GM12878 (cell line): ENCODE measurements around the gene TMSB10. TPM values are rescaled to one million over a fixed set of nuclear protein-coding genes. Genes with fewer than 3 reads are reported as not detected.

Source experiments
- BACH1 ChIP-seq: fragments of 450-650 bp; IDR thresholded peaks from 2 replicates; pipeline ENCODE4 v1.6.1; 2017; ENCODE audit warnings: mild to moderate bottlenecking, borderline replicate concordance
- CBFB ChIP-seq: IDR thresholded peaks from 2 replicates; pipeline ENCODE4 v1.6.1; 2016; ENCODE audit warnings: antibody characterized with exemption, low read depth
- CBX3 ChIP-seq: fragments of 200-600 bp; sonication (generic); IDR thresholded peaks from 2 replicates; pipeline ENCODE4 v1.6.1; 2016; ENCODE audit warnings: low read depth, borderline replicate concordance
- CREM ChIP-seq: IDR thresholded peaks from 2 replicates; pipeline ENCODE4 v1.6.1; 2014; ENCODE audit warnings: antibody characterized with exemption, low read depth
- E2F4 ChIP-seq: IDR thresholded peaks from 2 replicates; pipeline ENCODE4 v1.6.1; 2012; ENCODE audit warnings: low read depth, low read length, improper control_type of control experiment
- ELK1 ChIP-seq: IDR thresholded peaks from 2 replicates; pipeline ENCODE4 v1.6.1; 2012; ENCODE audit warnings: low read depth, low read length, improper control_type of control experiment
- GATAD2B ChIP-seq: fragments of 450-650 bp; conservative IDR thresholded peaks from 2 replicates; pipeline ENCODE4 v1.6.1; 2017; ENCODE audit warnings: low read depth, mild to moderate bottlenecking, moderate library complexity
- HCFC1 ChIP-seq: fragments of 150-350 bp; IDR thresholded peaks from 2 replicates; pipeline ENCODE4 v1.6.1; 2014; ENCODE audit warnings: low read length
- HSF1 ChIP-seq: fragments of 150-350 bp; IDR thresholded peaks from 2 replicates; pipeline ENCODE4 v1.6.1; 2014; ENCODE audit warnings: mild to moderate bottlenecking, low read depth, low read length
- IRF5 ChIP-seq: fragments of 450-650 bp; IDR thresholded peaks from 2 replicates; pipeline ENCODE4 v1.6.1; 2017; ENCODE audit warnings: borderline replicate concordance
- KDM1A ChIP-seq: fragments of 200-600 bp; sonication (generic); IDR thresholded peaks from 2 replicates; pipeline ENCODE4 v1.6.1; 2016; ENCODE audit warnings: borderline replicate concordance
- MYB ChIP-seq: fragments of 150-350 bp; IDR thresholded peaks from 2 replicates; pipeline ENCODE4 v1.6.1; 2014; ENCODE audit warnings: mild to moderate bottlenecking, low read depth, low read length, borderline replicate concordance
- MYC ChIP-seq: IDR thresholded peaks from 2 replicates; pipeline ENCODE4 v1.6.1; 2011; ENCODE audit warnings: mild to moderate bottlenecking, low read length, moderate library complexity, inconsistent platforms; ENCODE audit not compliant: insufficient read depth, insufficient replicate concordance, insufficient read length, severe bottlenecking
- NR2C1 ChIP-seq: fragments of 450-650 bp; IDR thresholded peaks from 2 replicates; pipeline ENCODE4 v1.6.1; 2017; ENCODE audit warnings: antibody characterized with exemption, mild to moderate bottlenecking, moderate library complexity
- NR2C2 ChIP-seq: IDR thresholded peaks from 2 replicates; pipeline ENCODE4 v1.6.1; 2011; ENCODE audit warnings: borderline replicate concordance, low read depth; ENCODE audit not compliant: control insufficient read depth, insufficient read length
- PML ChIP-seq: IDR thresholded peaks from 2 replicates; pipeline ENCODE4 v1.6.1; 2012; ENCODE audit warnings: low read length, inconsistent platforms
- POLR2A ChIP-seq: IDR thresholded peaks from 2 replicates; pipeline ENCODE4 v1.6.1; 2011; ENCODE audit warnings: low read depth, mild to moderate bottlenecking, low read length
- RAD21 ChIP-seq: IDR thresholded peaks from 2 replicates; pipeline ENCODE4 v1.6.1; 2011; ENCODE audit warnings: mild to moderate bottlenecking, low read depth, low read length, moderate library complexity; ENCODE audit not compliant: insufficient read depth
- RCOR1 ChIP-seq: conservative IDR thresholded peaks from 2 replicates; pipeline ENCODE4 v1.6.1; 2012; ENCODE audit warnings: low read depth, low read length, improper control_type of control experiment
- SKIL ChIP-seq: fragments of 450-650 bp; IDR thresholded peaks from 2 replicates; pipeline ENCODE4 v1.6.1; 2017; ENCODE audit warnings: mild to moderate bottlenecking, low read depth, inconsistent platforms; ENCODE audit not compliant: poor library complexity, severe bottlenecking
- SREBF2 ChIP-seq: IDR thresholded peaks from 2 replicates; pipeline ENCODE4 v1.6.1; 2012; ENCODE audit warnings: mild to moderate bottlenecking, low read length
- STAT3 ChIP-seq: IDR thresholded peaks from 2 replicates; pipeline ENCODE4 v1.6.1; 2011; ENCODE audit warnings: low read depth, low read length, improper control_type of control experiment
- SUPT20H ChIP-seq: IDR thresholded peaks from 2 replicates; pipeline ENCODE4 v1.6.1; 2011; ENCODE audit warnings: low read depth, mild to moderate bottlenecking, low read length, moderate library complexity, borderline replicate concordance; ENCODE audit not compliant: control insufficient read depth
- polyA plus RNA-seq, 11 experiments: library from polyadenylated mRNA; depleted of rRNA in 4 of 11; unstranded in 6 of 11; stranded (reverse) in 5 of 11; fragments of >200 nt; fragmentation: Nextera tagmentation in 4 of 11; fragmentation: Illumina TruSeq in 1 of 11; extraction: Ambion mirVana in 4 of 11; extraction: Trizol in 1 of 11; gene quantifications; 1 replicate in 1 of 11; 2 replicates in 10 of 11; pipeline versions ENCODE4 v1.2.1 to v1.2.3, GENCODE V29; 2011 to 2016; ENCODE audit warnings: inconsistent platforms in 2 of 11, missing spikeins in 2 of 11, low read depth in 1 of 11
- total RNA-seq, 4 experiments: library from RNA; depleted of rRNA in 3 of 4; stranded (reverse); fragments of >200 nt in 3 of 4; fragmentation: Illumina TruSeq in 1 of 4; extraction: Trizol in 1 of 4; gene quantifications; 2 replicates each; pipeline versions ENCODE4 v1.2.1 to v1.2.3, GENCODE V29; 2013 to 2021

TMSB10 gene
- total and polyA plus RNA-seq, 10 of the 15 experiments (the other 5 are each of a cell fraction or from before 2014, with no cell fraction given): 1,406 to 4,860 (median 3,381) TPM

- TF ChIP-seq NR2C1: no peak
- no peak for TF ChIP-seq HCFC1
- TF ChIP-seq GATAD2B: 0 out of 2 replicates have a peak, but pooled peaks have one; percentile 36
- no peak for TF ChIP-seq MYC
- TF ChIP-seq CBX3: no peak
- no peak for TF ChIP-seq SUPT20H
- no peak for TF ChIP-seq MYB
- no peak for TF ChIP-seq RCOR1
- TF ChIP-seq E2F4: no peak
- no peak for TF ChIP-seq PML
- no peak for TF ChIP-seq IRF5
- no peak for TF ChIP-seq STAT3
- TF ChIP-seq CREM: no peak
- TF ChIP-seq RAD21: no peak
- TF ChIP-seq SKIL: no peak
- no peak for TF ChIP-seq KDM1A
- no peak for TF ChIP-seq NR2C2
- no peak for TF ChIP-seq BACH1
- TF ChIP-seq POLR2A: no peak
- 0 out of 2 replicates have a peak, but pooled peaks have one; percentile 31 for TF ChIP-seq CBFB
- TF ChIP-seq ELK1: no peak
- no peak for TF ChIP-seq HSF1
- TF ChIP-seq SREBF2: no peak
Measured at GRCh38 chr2:84924173-84925106, 19.0 kb downstream of the TMSB10 start (continued).
